AG20443 (cell line): ENCODE results near the gene THAP3.

Experiments used
- DNase-seq: peaks from one replicate; pipeline ENCODE4 v3.0.0; 2012; ENCODE audit warnings: low spot score, mixed read lengths

The THAP3 gene

GRCh38 chr1:6674771-6675170, 50.1 kb downstream of the THAP3 start:
- no peak for DNase-seq

- no peak for DNase-seq
These were observed 51.3 kb downstream of the THAP3 start for GRCh38 chr1:6675941-6676340.
